H9 (cell line): ENCODE results near the gene SLC25A24. TPM values are rescaled to one million over a fixed set of nuclear protein-coding genes. Genes with fewer than 3 reads are reported as not detected.
A peak's percentile ranks its signal among the peaks of the same experiment; 100 is the strongest.
"Not testable (repeated sequence)": the region's sequence is repeated elsewhere in the genome, so short reads cannot be mapped to it uniquely, and the experiment has no call there.

Experiments
- DNase-seq: peaks from one replicate; pipeline ENCODE4 v3.0.0-alpha.2; 2017
- H2AFZ ChIP-seq: one replicate; pipeline ENCODE4 v1.6.1; 2013; ENCODE audit warnings: mild to moderate bottlenecking, low read length, control low read depth, moderate library complexity
- H2AK5ac ChIP-seq: 2 replicates; pipeline ENCODE4 v1.6.1; 2013; ENCODE audit warnings: low read length, control low read depth, mixed read lengths; ENCODE audit not compliant: insufficient read length
- H2BK120ac ChIP-seq: one replicate; pipeline ENCODE4 v1.6.1; 2013; ENCODE audit warnings: low read depth, mild to moderate bottlenecking, low read length, control low read depth, inconsistent platforms; ENCODE audit not compliant: poor library complexity, severe bottlenecking
- H2BK12ac ChIP-seq: 2 replicates; pipeline ENCODE4 v1.6.1; 2013; ENCODE audit warnings: low read length, control low read depth, mixed read lengths, low read depth; ENCODE audit not compliant: insufficient read length
- H2BK15ac ChIP-seq: 2 replicates; pipeline ENCODE4 v1.6.1; 2013; ENCODE audit warnings: low read depth, low read length, control low read depth
- H2BK20ac ChIP-seq: one replicate; pipeline ENCODE4 v1.6.1; 2013; ENCODE audit warnings: low read depth, mild to moderate bottlenecking, low read length, control low read depth, inconsistent platforms; ENCODE audit not compliant: poor library complexity, severe bottlenecking
- H2BK5ac ChIP-seq: 2 replicates; pipeline ENCODE4 v1.6.1; 2013; ENCODE audit warnings: low read length, control low read depth, mixed read lengths; ENCODE audit not compliant: insufficient read length
- H3K14ac ChIP-seq: 2 replicates; pipeline ENCODE4 v1.6.1; 2013; ENCODE audit warnings: low read length, control low read depth; ENCODE audit not compliant: insufficient read depth
- H3K18ac ChIP-seq: 2 replicates; pipeline ENCODE4 v1.6.1; 2013; ENCODE audit warnings: low read depth, mild to moderate bottlenecking, mixed read lengths, low read length, control low read depth; ENCODE audit not compliant: insufficient read length
- H3K23ac ChIP-seq: 2 replicates; pipeline ENCODE4 v1.6.1; 2013; ENCODE audit warnings: low read length, control low read depth, mixed read lengths, low read depth; ENCODE audit not compliant: insufficient read length
- H3K23me2 ChIP-seq: 2 replicates; pipeline ENCODE4 v1.6.1; 2013; ENCODE audit warnings: low read depth, mild to moderate bottlenecking, mixed read lengths, low read length, control low read depth; ENCODE audit not compliant: insufficient read length, poor library complexity, severe bottlenecking
- H3K27ac ChIP-seq: 2 replicates; pipeline ENCODE4 v1.5.1; 2013; ENCODE audit warnings: low read length, control low read depth, mixed read lengths, low read depth; ENCODE audit not compliant: insufficient read length
- H3K27me3 ChIP-seq: 2 replicates; pipeline ENCODE4 v1.6.1; 2013; ENCODE audit warnings: low read length, control low read depth, inconsistent platforms; ENCODE audit not compliant: insufficient read depth
- H3K4ac ChIP-seq: 2 replicates; pipeline ENCODE4 v1.6.1; 2013; ENCODE audit warnings: low read depth, mild to moderate bottlenecking, control low read depth, inconsistent platforms, low read length, moderate library complexity
- H3K4me1 ChIP-seq: 2 replicates; pipeline ENCODE4 v1.6.1; 2013; ENCODE audit warnings: low read length, control low read depth, inconsistent platforms; ENCODE audit not compliant: insufficient read depth
- H3K4me2 ChIP-seq: 2 replicates; pipeline ENCODE4 v1.6.1; 2013; ENCODE audit warnings: low read length, control low read depth, mixed read lengths; ENCODE audit not compliant: insufficient read length, insufficient read depth
- H3K56ac ChIP-seq: 2 replicates; pipeline ENCODE4 v1.6.1; 2013; ENCODE audit warnings: low read depth, mild to moderate bottlenecking, mixed read lengths, low read length, control low read depth; ENCODE audit not compliant: insufficient read length
- H3K79me1 ChIP-seq: 2 replicates; pipeline ENCODE4 v1.6.1; 2013; ENCODE audit warnings: low read depth, mild to moderate bottlenecking, moderate library complexity, low read length, control low read depth, inconsistent platforms; ENCODE audit not compliant: insufficient read depth, poor library complexity, severe bottlenecking
- H3K79me2 ChIP-seq: 2 replicates; pipeline ENCODE4 v1.6.1; 2013; ENCODE audit warnings: low read length, control low read depth, inconsistent platforms; ENCODE audit not compliant: insufficient read depth
- H3K9ac ChIP-seq: 2 replicates; pipeline ENCODE4 v1.6.1; 2013; ENCODE audit warnings: low read length, control low read depth, mixed read lengths; ENCODE audit not compliant: insufficient read length; ENCODE audit errors: extremely low read depth
- H3K9me3 ChIP-seq: one replicate; pipeline ENCODE4 v1.6.1; 2013; ENCODE audit warnings: low read depth, low read length, inconsistent platforms; ENCODE audit not compliant: control insufficient read depth
- H3T11ph ChIP-seq: one replicate; pipeline ENCODE4 v1.6.1; 2013; ENCODE audit warnings: mild to moderate bottlenecking, low read length, control low read depth, inconsistent platforms
- H4K20me1 ChIP-seq: one replicate; pipeline ENCODE4 v1.6.1; 2013; ENCODE audit not compliant: control insufficient read depth, insufficient read length, insufficient read depth
- H4K5ac ChIP-seq: 2 replicates; pipeline ENCODE4 v1.6.1; 2013; ENCODE audit warnings: low read depth, mild to moderate bottlenecking, mixed read lengths, low read length, control low read depth; ENCODE audit not compliant: insufficient read length
- H4K8ac ChIP-seq: replicated peaks from 2 replicates; pipeline ENCODE4 v1.6.1; 2013; ENCODE audit warnings: low read length, control low read depth, mixed read lengths, low read depth; ENCODE audit not compliant: insufficient read length
- H4K91ac ChIP-seq: 2 replicates; pipeline ENCODE4 v1.6.1; 2013; ENCODE audit warnings: low read depth, mild to moderate bottlenecking, moderate library complexity, mixed read lengths, low read length, control low read depth; ENCODE audit not compliant: insufficient read length
- H3K27ac Mint-ChIP-seq, 3 experiments: 2 replicates in 2 of 3; 3 replicates in 1 of 3; pipeline ENCODE4 v1.8.0; 2020 to 2021; ENCODE audit warnings: mixed read lengths in 3 of 3, mild to moderate bottlenecking in 1 of 3, moderate library complexity in 1 of 3
- H3K27me3 Mint-ChIP-seq: 2 replicates; pipeline ENCODE4 v1.8.0; 2021; ENCODE audit warnings: low read depth, mild to moderate bottlenecking, moderate library complexity, mixed read lengths
- H3K36me3 Mint-ChIP-seq, 3 experiments: 2 replicates in 2 of 3; 3 replicates in 1 of 3; pipeline ENCODE4 v1.8.0; 2020 to 2021; ENCODE audit warnings: low read depth in 3 of 3, mixed read lengths in 3 of 3; ENCODE audit not compliant: insufficient read depth in 1 of 3
- H3K4me1 Mint-ChIP-seq, 2 experiments: 2 replicates each; pipeline ENCODE4 v1.8.0; 2020; ENCODE audit warnings: mixed read lengths in 2 of 2
- H3K4me3 Mint-ChIP-seq, 2 experiments: 2 replicates in 1 of 2; 3 replicates in 1 of 2; pipeline ENCODE4 v1.8.0; 2020 to 2021; ENCODE audit warnings: mild to moderate bottlenecking in 2 of 2, mixed read lengths in 2 of 2, moderate library complexity in 1 of 2
- H3K9me3 Mint-ChIP-seq, 2 experiments: 2 replicates in 1 of 2; 3 replicates in 1 of 2; pipeline ENCODE4 v1.8.0; 2020; ENCODE audit warnings: mild to moderate bottlenecking in 2 of 2, mixed read lengths in 2 of 2, moderate library complexity in 1 of 2
- WGBS: extraction: QIAGEN DNeasy Blood & Tissue Kit; methylation state at CpG from one replicate; pipeline ENCODE4 v1.1.7; 2013; ENCODE audit warnings: missing lambda C conversion rate, low lambda C conversion rate, mixed read lengths; ENCODE audit not compliant: insufficient read length; ENCODE audit errors: extremely low coverage; 5-methylcytosine and 5-hydroxymethylcytosine counted together
- total RNA-seq: library from RNA; stranded (reverse); gene quantifications from 2 replicates; pipeline ENCODE4 v1.2.1, GENCODE V29; 2021
- TF ChIP-seq, protein P1 (sequence below): fragments of 200-600 bp; sonication (generic); conservative IDR thresholded peaks from 3 replicates; pipeline ENCODE4 v1.8.0; 2021; ENCODE audit warnings: antibody characterized with exemption, mild to moderate bottlenecking

Gene SLC25A24
- total RNA-seq, 1 experiment from 2014 or later, result 35.1 TPM

DNA sequence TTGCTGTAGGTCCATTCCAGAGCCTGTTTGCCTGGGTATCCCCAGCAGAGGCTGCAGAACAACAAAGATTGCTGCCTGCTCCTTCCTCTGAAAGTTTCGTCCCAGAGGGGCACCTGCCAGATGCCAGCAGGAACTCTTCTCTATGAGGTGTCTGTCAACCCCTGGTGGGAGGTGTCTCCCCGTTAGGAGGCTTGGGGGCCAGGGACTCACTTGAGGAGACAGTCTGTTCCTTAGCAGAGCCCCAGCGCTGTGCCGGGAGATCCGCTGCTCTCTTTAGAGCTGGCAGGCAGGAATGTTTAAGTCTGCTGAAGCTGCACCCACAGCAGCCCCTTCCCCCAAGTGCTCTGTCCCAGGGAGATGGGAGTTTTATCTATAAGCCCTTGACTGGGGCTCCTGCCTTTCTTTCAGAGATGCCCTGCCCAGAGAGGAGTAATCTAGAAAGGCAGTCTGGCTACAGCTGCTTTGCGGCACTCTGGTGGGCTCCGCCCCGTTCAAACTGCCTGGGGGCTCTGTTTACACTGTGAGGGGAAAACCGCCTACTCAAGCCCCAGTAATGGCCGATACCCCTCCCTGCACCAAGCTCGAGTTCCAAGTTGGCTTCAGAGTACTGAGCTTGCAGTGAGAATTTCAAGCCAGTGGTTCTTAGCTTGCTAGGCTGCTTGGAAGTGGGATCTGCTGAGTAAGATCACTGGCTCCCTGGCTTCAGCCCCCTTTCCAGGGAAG lies 8.7 kb upstream of the SLC25A24 start:
- Mint-ChIP-seq H3K27ac (no peak overlapping the region; a peak in 1 of 7 replicates), H3K36me3 (peaks cover 0 to 2% (median 0%) of the 10 kb centered on the region in 3 experiments; a peak in 1 of 7 replicates), H3K9me3 (peaks cover 4 to 5% of the 10 kb centered on the region in 2 experiments; a peak in 4 of 5 replicates), H3K4me1 (peaks cover 8 to 11% of the 10 kb centered on the region in 2 experiments), H3K27me3 (peaks cover 8% of the 10 kb centered on the region), H3K4me3 (no peak overlapping the region)
- H3K4me1 ChIP-seq, result no peaks in the 10 kb centered on the region
- TF ChIP-seq, protein P1, sequence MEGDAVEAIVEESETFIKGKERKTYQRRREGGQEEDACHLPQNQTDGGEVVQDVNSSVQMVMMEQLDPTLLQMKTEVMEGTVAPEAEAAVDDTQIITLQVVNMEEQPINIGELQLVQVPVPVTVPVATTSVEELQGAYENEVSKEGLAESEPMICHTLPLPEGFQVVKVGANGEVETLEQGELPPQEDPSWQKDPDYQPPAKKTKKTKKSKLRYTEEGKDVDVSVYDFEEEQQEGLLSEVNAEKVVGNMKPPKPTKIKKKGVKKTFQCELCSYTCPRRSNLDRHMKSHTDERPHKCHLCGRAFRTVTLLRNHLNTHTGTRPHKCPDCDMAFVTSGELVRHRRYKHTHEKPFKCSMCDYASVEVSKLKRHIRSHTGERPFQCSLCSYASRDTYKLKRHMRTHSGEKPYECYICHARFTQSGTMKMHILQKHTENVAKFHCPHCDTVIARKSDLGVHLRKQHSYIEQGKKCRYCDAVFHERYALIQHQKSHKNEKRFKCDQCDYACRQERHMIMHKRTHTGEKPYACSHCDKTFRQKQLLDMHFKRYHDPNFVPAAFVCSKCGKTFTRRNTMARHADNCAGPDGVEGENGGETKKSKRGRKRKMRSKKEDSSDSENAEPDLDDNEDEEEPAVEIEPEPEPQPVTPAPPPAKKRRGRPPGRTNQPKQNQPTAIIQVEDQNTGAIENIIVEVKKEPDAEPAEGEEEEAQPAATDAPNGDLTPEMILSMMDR, result no peak
- H3K27me3 ChIP-seq, result no peaks in the 10 kb centered on the region
- H4K20me1 ChIP-seq, result no peaks in the 10 kb centered on the region
- no peak overlapping the region for H2BK5ac ChIP-seq
- H3K14ac ChIP-seq, result peak overlapping the region; percentile 32
- no peak overlapping the region for H3K23ac ChIP-seq
- no peak overlapping the region for H3T11ph ChIP-seq
- no peak overlapping the region for H2AK5ac ChIP-seq
- no peak overlapping the region for H4K8ac ChIP-seq
- H3K79me1 ChIP-seq, result no peaks in the 10 kb centered on the region
- DNase-seq, result peak; percentile 47
- H3K18ac ChIP-seq, result no peak overlapping the region
- H3K79me2 ChIP-seq, result no peaks in the 10 kb centered on the region
- no peak overlapping the region for H2BK12ac ChIP-seq
- H3K9me3 ChIP-seq, result no peaks in the 10 kb centered on the region
- no peak overlapping the region for H3K4me2 ChIP-seq
- no peak overlapping the region for H3K9ac ChIP-seq
- no peak overlapping the region for H3K56ac ChIP-seq
- peak overlapping the region; percentile 11 for H2AFZ ChIP-seq
- H3K27ac ChIP-seq, result no peak overlapping the region
- no peak overlapping the region for H2BK120ac ChIP-seq
- no peak overlapping the region for H2BK15ac ChIP-seq
- H3K23me2 ChIP-seq, result no peaks in the 10 kb centered on the region
- no peak overlapping the region for H3K4ac ChIP-seq
- no peak overlapping the region for H4K91ac ChIP-seq
- no peak overlapping the region for H2BK20ac ChIP-seq
- H4K5ac ChIP-seq, result no peak overlapping the region
- whole genome bisulfite sequencing, result no CpG with 5 or more reads among the region's 11 CpGs

DNA sequence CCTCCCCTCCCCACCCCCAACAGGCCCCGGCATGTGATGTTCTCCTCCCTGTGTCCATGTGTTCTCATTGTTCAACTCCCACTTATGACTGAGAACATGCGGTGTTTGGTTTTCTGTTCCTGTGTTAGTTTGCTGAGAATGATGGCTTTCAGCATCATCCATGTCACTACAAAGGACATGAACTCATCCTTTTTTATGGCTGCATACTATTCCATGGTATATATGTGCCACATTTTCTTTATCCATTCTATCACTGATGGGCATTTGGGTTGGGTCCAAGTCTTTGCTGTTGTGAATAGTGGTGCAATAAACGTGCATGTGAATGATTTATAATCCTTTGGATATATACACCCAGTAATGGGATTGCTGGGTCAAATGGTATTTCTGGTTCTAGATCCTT lies 3.4 kb upstream of the SLC25A24 start:
- not testable (repeated sequence) for H4K8ac ChIP-seq, H2BK15ac ChIP-seq, H3K4me1 ChIP-seq, H2AFZ ChIP-seq, H2BK12ac ChIP-seq, H3T11ph ChIP-seq, H2BK20ac ChIP-seq, H3K9ac ChIP-seq, H3K23ac ChIP-seq, H3K4ac ChIP-seq, H2BK5ac ChIP-seq, H3K36me3 Mint-ChIP-seq, H3K9me3 Mint-ChIP-seq, H3K18ac ChIP-seq, H3K23me2 ChIP-seq, H3K27me3 ChIP-seq, H3K79me1 ChIP-seq, H4K20me1 ChIP-seq, H3K27ac Mint-ChIP-seq, H3K79me2 ChIP-seq, H2AK5ac ChIP-seq, H3K4me3 Mint-ChIP-seq, H4K91ac ChIP-seq, H4K5ac ChIP-seq, H2BK120ac ChIP-seq, H3K9me3 ChIP-seq, H3K27ac ChIP-seq, H3K4me2 ChIP-seq, H3K14ac ChIP-seq, DNase-seq, H3K56ac ChIP-seq
- peaks cover 14% of the 10 kb centered on the region in 2 experiments for H3K4me1 Mint-ChIP-seq
- peaks cover 10% of the 10 kb centered on the region for H3K27me3 Mint-ChIP-seq
- WGBS, result no CpG with 5 or more reads among the region's 3 CpGs
